Adipocyte (in vitro differentiated cells): Measurements from ENCODE around the gene TTC7B.

Experiments used
- DNase-seq: peaks from one replicate; pipeline ENCODE4 v3.0.0-alpha.2; 2015; ENCODE audit warnings: low read depth
- H3K27me3 ChIP-seq: replicated peaks from 2 replicates; pipeline ENCODE4 v1.7.0; 2013; ENCODE audit warnings: mild to moderate bottlenecking, low read length, moderate library complexity; ENCODE audit not compliant: control insufficient read depth, insufficient read depth
- H3K36me3 ChIP-seq: 2 replicates; pipeline ENCODE4 v1.7.0; 2013; ENCODE audit warnings: low read length, mild to moderate bottlenecking, moderate library complexity; ENCODE audit not compliant: control insufficient read depth, insufficient read depth, severe bottlenecking
- H3K4me1 ChIP-seq: 2 replicates; pipeline ENCODE4 v1.7.0; 2013; ENCODE audit warnings: mild to moderate bottlenecking, low read length, moderate library complexity; ENCODE audit not compliant: control insufficient read depth, insufficient read depth
- H3K4me3 ChIP-seq: 2 replicates; pipeline ENCODE4 v1.7.0; 2013; ENCODE audit warnings: mild to moderate bottlenecking, low read length, moderate library complexity
- H3K9ac ChIP-seq: 2 replicates; pipeline ENCODE4 v1.7.0; 2013; ENCODE audit warnings: mild to moderate bottlenecking, low read length, moderate library complexity
- H3K9me3 ChIP-seq: 2 replicates; pipeline ENCODE4 v1.7.0; 2013; ENCODE audit warnings: mild to moderate bottlenecking, low read length, moderate library complexity; ENCODE audit not compliant: control insufficient read depth

The TTC7B gene

GRCh38 chr14:90663680-90664079, 152.6 kb downstream of the TTC7B start:
- H3K9ac ChIP-seq = no peak overlapping the region
- H3K4me1 ChIP-seq = peaks cover 5% of the 10 kb centered on the region
- H3K36me3 ChIP-seq = no peaks in the 10 kb centered on the region
- H3K9me3 ChIP-seq = no peaks in the 10 kb centered on the region
- DNase-seq = no peak
- H3K27me3 ChIP-seq = no peaks in the 10 kb centered on the region
- no peak overlapping the region for H3K4me3 ChIP-seq

GRCh38 chr14:90663140-90663539, 153.1 kb downstream of the TTC7B start:
- Histone ChIP-seq H3K36me3 (peaks cover 3% of the 10 kb centered on the region), H3K4me3 (no peak overlapping the region), H3K9me3 (no peaks in the 10 kb centered on the region), H3K27me3 (no peaks in the 10 kb centered on the region), H3K9ac (no peak overlapping the region), H3K4me1 (peaks cover 5% of the 10 kb centered on the region)
- no peak for DNase-seq

- no peak for DNase-seq
- peaks cover 5% of the 10 kb centered on the region for H3K4me1 ChIP-seq
- no peaks in the 10 kb centered on the region for H3K9me3 ChIP-seq
- no peak overlapping the region for H3K4me3 ChIP-seq
- no peaks in the 10 kb centered on the region for H3K27me3 ChIP-seq
- no peak overlapping the region for H3K9ac ChIP-seq
- peaks cover 13% of the 10 kb centered on the region for H3K36me3 ChIP-seq
Observed at GRCh38 chr14:90661866-90662265, 154.4 kb downstream of the TTC7B start.

GRCh38 chr14:90660865-90661570, 155.2 kb downstream of the TTC7B start:
- peaks cover 5% of the 10 kb centered on the region for H3K4me1 ChIP-seq
- no peak overlapping the region for H3K9ac ChIP-seq
- H3K27me3 ChIP-seq = no peaks in the 10 kb centered on the region
- no peak for DNase-seq
- H3K9me3 ChIP-seq = no peaks in the 10 kb centered on the region
- H3K36me3 ChIP-seq = peaks cover 17% of the 10 kb centered on the region
- H3K4me3 ChIP-seq = no peak overlapping the region

- DNase-seq = no peak
- H3K9ac ChIP-seq = no peak overlapping the region
- H3K4me3 ChIP-seq = no peak overlapping the region
- peaks cover 17% of the 10 kb centered on the region for H3K36me3 ChIP-seq
- H3K27me3 ChIP-seq = no peaks in the 10 kb centered on the region
- peaks cover 10% of the 10 kb centered on the region for H3K4me1 ChIP-seq
- H3K9me3 ChIP-seq = no peaks in the 10 kb centered on the region
Observed at GRCh38 chr14:90659156-90659555, 157.1 kb downstream of the TTC7B start.

GRCh38 chr14:90658541-90658967, 157.7 kb downstream of the TTC7B start:
- H3K27me3 ChIP-seq = no peaks in the 10 kb centered on the region
- peak; percentile 33 for DNase-seq
- peaks cover 10% of the 10 kb centered on the region for H3K4me1 ChIP-seq
- no peaks in the 10 kb centered on the region for H3K9me3 ChIP-seq
- no peak overlapping the region for H3K4me3 ChIP-seq
- no peak overlapping the region for H3K9ac ChIP-seq
- H3K36me3 ChIP-seq = peaks cover 17% of the 10 kb centered on the region

- DNase-seq = no peak
- Histone ChIP-seq H3K27me3 (no peaks in the 10 kb centered on the region), H3K9me3 (no peaks in the 10 kb centered on the region), H3K9ac (no peak overlapping the region), H3K4me1 (peaks cover 10% of the 10 kb centered on the region), H3K4me3 (no peak overlapping the region), H3K36me3 (peaks cover 26% of the 10 kb centered on the region)
Observed at GRCh38 chr14:90656973-90657372, 159.3 kb downstream of the TTC7B start.

GRCh38 chr14:90655829-90656228, 160.4 kb downstream of the TTC7B start:
- Histone ChIP-seq H3K36me3 (peaks cover 36% of the 10 kb centered on the region), H3K27me3 (no peaks in the 10 kb centered on the region), H3K4me1 (peaks cover 10% of the 10 kb centered on the region), H3K9me3 (no peaks in the 10 kb centered on the region), H3K4me3 (no peak overlapping the region), H3K9ac (no peak overlapping the region)
- no peak for DNase-seq

GRCh38 chr14:90654831-90655276, 161.4 kb downstream of the TTC7B start:
- no peak overlapping the region for H3K4me3 ChIP-seq
- H3K27me3 ChIP-seq = no peaks in the 10 kb centered on the region
- peak; percentile 46 for DNase-seq
- no peaks in the 10 kb centered on the region for H3K9me3 ChIP-seq
- no peak overlapping the region for H3K9ac ChIP-seq
- peaks cover 10% of the 10 kb centered on the region for H3K4me1 ChIP-seq
- H3K36me3 ChIP-seq = peaks cover 37% of the 10 kb centered on the region

GRCh38 chr14:90652626-90653025, 163.6 kb downstream of the TTC7B start:
- Histone ChIP-seq H3K4me3 (no peak overlapping the region), H3K9me3 (no peaks in the 10 kb centered on the region), H3K27me3 (no peaks in the 10 kb centered on the region), H3K9ac (no peak overlapping the region), H3K4me1 (peaks cover 17% of the 10 kb centered on the region), H3K36me3 (peaks cover 29% of the 10 kb centered on the region)
- DNase-seq = no peak

- H3K4me1 ChIP-seq = peaks cover 17% of the 10 kb centered on the region
Observed at GRCh38 chr14:90651976-90652560, 164.2 kb downstream of the TTC7B start.

More at GRCh38 chr14:90651976-90652560, 164.2 kb downstream of the TTC7B start:
- no peak overlapping the region for H3K4me3 ChIP-seq
- no peaks in the 10 kb centered on the region for H3K9me3 ChIP-seq
- H3K36me3 ChIP-seq = peaks cover 26% of the 10 kb centered on the region
- DNase-seq = no peak
- H3K27me3 ChIP-seq = no peaks in the 10 kb centered on the region
- H3K9ac ChIP-seq = no peak overlapping the region
